GM12873 (cell line): ENCODE measurements around the gene ST8SIA6.

Source experiments
- TF ChIP-seq, protein P1 (sequence below): IDR thresholded peaks from 2 replicates; pipeline ENCODE4 v1.5.1; 2012; ENCODE audit warnings: low read depth, mild to moderate bottlenecking, moderate library complexity, low read length, control low read depth; ENCODE audit not compliant: insufficient read depth; ENCODE audit errors: missing control alignments

The ST8SIA6 gene

DNA sequence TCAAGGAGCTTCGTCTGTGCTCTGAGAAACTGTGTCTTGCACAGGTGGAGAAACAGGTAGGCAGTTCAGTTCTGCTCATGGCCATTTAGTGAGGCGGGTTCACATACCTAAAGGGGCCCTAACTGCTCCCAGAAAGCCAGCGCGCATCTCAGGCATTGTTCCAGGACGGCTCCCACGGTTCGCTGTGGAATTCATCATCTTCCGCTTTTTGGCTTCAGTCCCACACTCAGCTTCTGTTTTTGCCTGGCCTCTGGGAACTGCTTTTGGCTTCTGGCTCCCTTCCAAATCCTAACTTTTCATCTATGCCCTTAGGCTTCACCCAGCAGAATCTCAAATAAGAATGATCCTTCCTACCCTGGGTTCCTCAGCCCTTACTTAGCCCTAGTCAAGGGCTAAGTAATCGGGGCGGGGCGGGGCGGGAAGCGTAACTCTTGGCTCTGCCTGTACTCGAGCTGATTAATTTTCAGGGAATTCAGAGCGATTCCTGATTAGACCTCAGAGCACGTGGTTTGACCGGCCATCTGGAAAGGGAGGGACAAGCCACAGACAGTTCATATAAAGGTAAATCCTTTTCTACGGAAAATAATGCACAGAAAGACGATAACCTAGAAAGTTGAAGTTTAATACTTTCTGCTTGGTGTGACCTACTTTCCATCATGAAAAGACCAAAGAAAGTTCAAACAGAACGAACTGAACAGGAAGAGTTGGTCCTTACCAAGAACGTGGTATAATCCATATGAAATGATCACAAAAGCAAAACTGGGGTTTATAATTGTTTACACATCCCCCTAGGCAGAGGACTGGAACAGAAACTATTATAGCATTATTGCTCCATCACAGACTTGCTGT, 105.7 kb downstream of the ST8SIA6 start:
- TF ChIP-seq, protein P1, sequence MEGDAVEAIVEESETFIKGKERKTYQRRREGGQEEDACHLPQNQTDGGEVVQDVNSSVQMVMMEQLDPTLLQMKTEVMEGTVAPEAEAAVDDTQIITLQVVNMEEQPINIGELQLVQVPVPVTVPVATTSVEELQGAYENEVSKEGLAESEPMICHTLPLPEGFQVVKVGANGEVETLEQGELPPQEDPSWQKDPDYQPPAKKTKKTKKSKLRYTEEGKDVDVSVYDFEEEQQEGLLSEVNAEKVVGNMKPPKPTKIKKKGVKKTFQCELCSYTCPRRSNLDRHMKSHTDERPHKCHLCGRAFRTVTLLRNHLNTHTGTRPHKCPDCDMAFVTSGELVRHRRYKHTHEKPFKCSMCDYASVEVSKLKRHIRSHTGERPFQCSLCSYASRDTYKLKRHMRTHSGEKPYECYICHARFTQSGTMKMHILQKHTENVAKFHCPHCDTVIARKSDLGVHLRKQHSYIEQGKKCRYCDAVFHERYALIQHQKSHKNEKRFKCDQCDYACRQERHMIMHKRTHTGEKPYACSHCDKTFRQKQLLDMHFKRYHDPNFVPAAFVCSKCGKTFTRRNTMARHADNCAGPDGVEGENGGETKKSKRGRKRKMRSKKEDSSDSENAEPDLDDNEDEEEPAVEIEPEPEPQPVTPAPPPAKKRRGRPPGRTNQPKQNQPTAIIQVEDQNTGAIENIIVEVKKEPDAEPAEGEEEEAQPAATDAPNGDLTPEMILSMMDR: no peak

DNA sequence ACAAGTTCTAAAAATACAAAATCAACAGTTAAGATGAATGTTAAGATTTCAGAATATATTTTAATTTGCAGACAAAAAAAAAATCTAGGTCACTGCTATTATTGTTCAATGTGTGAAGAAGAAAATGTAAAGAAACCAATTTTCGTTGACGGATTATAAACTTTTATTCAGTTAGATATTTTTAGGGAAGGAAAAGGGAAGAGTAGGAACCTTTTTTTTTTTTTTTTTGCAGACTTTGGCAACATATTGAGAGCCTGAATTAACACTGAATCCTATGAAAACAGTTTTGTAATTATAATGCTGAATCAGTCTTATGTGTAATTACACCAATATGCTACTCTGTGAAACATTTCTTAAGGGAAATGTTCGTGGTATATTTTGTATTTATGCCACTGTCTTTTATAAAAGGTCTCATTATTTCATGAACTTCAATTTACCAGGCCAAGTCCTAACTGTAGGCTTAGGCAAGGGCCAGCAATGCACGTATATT, 106.3 kb downstream of the ST8SIA6 start:
- TF ChIP-seq, protein P1: no peak

DNA sequence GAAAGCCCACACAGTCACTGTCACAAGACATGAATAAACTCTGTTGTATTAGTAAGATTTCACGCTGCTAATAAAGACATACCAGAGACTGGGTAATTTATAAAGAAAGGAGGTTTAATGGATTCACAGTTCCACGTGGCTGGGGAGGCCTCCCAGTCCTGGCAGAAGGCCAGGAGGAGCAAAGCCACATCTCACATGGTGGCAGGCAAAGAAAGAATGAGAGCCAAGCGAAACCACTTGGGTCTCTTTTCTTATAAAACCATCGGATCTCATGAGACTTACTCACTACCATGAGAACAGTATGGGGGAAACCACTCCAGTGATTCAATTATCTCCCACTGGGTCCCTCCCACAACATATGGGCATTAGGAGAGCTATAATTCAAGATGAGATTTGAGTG, 110.2 kb downstream of the ST8SIA6 start:
- TF ChIP-seq, protein P1: no peak

DNA sequence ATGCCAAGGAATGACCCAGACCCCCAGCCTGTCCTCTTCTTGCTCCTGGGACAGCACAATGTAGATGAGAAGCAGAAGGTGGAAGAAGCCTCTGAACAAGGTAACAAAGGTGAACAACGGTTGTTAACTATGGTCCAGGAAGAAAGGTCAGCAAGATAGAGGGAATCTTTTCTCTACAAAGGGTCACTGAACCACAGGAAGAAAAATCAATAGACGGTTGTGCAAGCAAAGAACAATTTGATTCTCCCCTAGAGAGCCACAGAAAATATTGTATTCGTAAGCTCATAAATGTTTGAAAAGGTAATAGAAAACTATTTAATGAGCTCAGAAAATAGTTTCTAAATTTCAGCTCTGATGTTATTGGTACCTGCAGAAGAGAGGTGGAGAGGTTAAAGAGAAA, 111.3 kb downstream of the ST8SIA6 start:
- TF ChIP-seq, protein P1: no peak

DNA sequence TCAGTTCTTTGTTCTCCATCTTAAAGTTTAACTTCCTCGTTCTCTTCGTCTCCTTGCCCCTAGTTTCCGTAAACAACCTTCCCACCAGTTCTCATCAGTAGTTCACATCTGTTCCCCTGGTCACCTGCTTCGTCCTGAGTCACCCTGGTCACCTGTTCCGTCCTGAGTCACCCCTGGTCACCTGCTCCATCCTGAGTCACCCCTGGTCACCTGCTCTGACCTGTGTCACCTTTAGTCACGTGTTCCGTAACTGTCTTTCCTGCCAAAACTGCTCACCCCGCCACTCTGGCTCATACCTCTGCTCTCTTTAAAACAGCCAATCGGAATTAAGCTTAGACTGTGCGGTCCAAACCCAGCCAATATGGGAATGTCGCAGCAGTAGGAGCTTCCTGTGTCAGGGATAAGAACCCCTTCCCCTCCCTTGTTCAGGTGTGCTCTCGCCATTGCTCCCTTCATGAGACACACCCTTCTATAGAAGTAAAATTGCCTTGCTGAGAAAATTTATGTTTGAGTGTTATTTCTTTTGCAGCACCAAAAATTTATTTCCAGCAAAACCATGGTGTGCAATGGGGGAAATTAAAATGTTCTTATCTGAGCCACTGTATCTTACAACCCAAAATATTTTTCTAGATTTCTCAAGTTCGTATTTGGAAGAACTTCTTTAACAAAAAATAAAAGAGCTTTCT, 114.1 kb downstream of the ST8SIA6 start:
- TF ChIP-seq, protein P1: no peak

DNA sequence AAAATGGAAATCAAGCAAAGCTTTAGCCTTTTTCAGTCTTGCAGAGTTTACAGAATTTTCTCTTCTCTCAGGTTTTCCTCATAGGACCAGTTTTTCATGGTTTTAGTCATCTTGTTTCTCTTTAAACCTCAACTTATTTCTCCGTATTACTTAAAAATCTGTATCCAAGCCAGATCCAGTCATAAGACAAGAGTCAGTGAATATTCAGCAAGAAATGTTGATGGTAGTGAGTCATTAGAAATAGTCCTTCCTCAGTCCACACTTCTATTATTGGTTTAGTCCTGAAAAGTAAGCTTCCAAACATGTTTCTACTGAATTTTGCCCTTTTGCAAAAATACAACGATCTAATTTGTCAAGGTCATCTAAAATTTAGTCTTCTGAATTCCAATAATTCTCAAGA, 119.3 kb downstream of the ST8SIA6 start:
- TF ChIP-seq, protein P1: no peak

DNA sequence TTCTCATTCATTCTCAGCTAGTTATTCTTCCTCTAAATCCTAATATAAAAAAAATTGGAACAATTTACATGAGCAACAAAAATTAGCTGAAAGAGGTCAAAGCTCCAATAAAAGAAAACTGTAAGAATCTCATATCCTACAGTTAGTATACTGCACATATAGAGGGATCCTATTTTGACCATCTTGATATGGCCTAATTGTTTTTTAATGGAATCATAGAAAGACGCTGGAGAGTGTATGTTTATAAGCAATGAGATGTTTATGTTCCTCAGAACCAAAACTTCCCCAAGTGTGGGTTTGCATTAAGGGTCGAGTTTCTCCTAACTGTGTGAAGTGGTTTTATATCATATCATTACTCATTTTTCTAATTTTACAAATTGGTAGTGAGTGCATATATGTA, 123.9 kb downstream of the ST8SIA6 start:
- TF ChIP-seq, protein P1: no peak
